ENCODE measurements around the gene LRRC7.
A peak's percentile ranks its signal among the peaks of the same experiment; 100 is the strongest.

Gene LRRC7

DNA sequence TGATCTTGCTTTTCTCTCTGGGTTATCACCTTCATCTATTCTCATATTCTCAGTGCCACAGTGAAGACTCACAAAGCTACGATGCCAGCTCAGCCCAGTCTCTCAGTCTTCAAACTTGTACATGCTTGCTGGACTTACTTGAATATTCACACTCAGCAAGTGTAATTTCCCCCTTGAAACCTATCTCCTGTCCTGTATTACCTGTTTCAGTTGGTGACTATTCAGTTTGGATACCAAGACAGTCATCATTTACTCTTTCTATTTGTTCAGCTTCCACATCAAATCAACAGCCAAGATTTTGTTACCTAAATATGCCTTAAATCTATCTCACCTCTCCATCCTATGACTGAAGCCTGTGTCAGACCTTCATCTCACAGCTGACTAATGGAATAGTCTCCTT, 209.7 kb downstream of the LRRC7 start:
- TF ChIP-seq, protein P1, sequence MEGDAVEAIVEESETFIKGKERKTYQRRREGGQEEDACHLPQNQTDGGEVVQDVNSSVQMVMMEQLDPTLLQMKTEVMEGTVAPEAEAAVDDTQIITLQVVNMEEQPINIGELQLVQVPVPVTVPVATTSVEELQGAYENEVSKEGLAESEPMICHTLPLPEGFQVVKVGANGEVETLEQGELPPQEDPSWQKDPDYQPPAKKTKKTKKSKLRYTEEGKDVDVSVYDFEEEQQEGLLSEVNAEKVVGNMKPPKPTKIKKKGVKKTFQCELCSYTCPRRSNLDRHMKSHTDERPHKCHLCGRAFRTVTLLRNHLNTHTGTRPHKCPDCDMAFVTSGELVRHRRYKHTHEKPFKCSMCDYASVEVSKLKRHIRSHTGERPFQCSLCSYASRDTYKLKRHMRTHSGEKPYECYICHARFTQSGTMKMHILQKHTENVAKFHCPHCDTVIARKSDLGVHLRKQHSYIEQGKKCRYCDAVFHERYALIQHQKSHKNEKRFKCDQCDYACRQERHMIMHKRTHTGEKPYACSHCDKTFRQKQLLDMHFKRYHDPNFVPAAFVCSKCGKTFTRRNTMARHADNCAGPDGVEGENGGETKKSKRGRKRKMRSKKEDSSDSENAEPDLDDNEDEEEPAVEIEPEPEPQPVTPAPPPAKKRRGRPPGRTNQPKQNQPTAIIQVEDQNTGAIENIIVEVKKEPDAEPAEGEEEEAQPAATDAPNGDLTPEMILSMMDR (conservative IDR thresholded peaks at IDR 0.05; ENCODE audit: low read depth, low read length): no peak
- H3K4me3 ChIP-seq (ENCODE audit: low read depth, low read length): no peak overlapping the region

DNA sequence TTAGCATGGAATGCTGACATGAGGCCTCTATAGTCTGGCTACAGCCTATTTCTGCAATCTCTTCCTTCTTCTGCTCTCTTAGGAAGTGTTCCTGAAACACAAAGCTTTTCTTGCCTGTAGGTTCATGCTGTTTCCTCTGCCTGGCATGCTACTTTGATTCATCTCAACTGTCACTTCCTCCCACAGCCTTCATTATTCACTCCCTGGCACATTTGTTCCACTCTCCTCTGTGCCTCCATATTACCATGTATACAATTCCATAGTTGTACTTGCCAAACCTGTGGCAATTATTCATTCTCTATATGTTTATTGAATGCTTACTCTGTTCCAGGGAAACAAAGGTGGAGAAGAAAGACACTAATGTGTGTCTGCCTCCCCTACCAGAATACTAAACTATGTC, 210.2 kb downstream of the LRRC7 start:
- H3K4me3 ChIP-seq (ENCODE audit: low read depth, low read length): no peak overlapping the region
- TF ChIP-seq, protein P1 (conservative IDR thresholded peaks at IDR 0.05; ENCODE audit: low read depth, low read length): no peak
- DNase-seq (ENCODE audit: low read depth): no peak

More for the DNA sequence above, 209.7 kb downstream of the LRRC7 start:
- DNase-seq (ENCODE audit: low read depth): no peak

DNA sequence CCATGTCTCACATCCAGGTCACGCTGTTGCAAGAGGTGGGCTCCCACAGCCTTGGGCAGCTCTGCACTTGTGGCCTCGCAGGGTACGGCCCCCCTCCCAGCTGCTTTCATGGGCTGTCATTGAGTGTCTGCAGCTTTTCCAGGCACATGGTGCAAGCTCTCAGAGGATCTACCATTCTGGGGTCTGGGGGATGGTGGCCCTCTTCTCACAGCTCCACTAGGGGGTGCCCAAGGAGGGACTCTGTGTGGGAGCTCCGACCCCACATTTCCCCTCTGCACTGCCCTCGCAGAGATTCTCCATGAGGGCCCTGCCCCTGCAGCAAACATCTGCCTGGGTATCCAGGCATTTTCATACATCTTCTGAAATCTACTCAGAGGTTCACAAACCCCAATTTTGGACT, 219.4 kb downstream of the LRRC7 start:
- no peak overlapping the region for H3K4me3 ChIP-seq (ENCODE audit: low read depth, low read length)
- DNase-seq (ENCODE audit: low read depth): no peak
- TF ChIP-seq, protein P1 (conservative IDR thresholded peaks at IDR 0.05; ENCODE audit: low read depth, low read length): no peak

DNA sequence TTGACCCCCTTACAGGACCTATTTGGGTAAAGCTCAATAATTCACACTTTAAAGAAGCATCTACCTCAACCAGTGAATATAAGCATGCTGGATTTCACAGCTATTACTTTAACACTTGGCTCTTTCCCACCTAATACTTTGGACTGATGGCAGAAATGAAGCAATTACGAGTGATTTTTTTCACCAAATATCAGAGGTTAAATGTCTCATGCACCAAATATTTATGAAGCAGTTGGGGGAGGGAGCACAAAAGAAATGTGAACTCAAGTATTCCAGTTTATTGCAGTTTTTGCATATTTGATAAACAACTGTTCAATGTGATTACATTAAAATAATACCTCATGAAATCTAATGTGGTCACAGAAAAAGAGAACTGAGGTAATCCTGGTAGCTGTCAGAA, 223.6 kb downstream of the LRRC7 start:
- TF ChIP-seq, protein P1 (conservative IDR thresholded peaks at IDR 0.05; ENCODE audit: low read depth, low read length): no peak
- no peak overlapping the region for H3K4me3 ChIP-seq (ENCODE audit: low read depth, low read length)
- DNase-seq (ENCODE audit: low read depth): peak; percentile 61

DNA sequence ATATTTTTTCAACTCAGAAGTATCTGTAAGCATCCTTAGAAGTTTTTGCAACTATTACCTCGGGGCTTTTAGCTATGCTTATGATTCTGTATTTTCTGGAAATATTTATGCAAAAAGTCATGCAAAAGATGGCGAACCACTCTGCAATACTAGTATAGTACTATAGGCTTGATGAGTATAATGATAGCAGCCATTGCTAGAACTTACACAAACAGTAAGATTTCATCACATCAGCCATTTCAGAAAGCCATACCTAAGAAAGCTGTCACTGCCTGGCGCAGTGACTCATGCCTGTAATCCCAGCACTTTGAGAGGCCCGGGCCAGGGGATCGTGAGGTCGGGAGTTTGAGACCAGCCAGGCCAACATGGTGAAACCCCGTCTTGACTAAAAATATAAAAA, 227.1 kb downstream of the LRRC7 start:
- TF ChIP-seq, protein P1 (conservative IDR thresholded peaks at IDR 0.05; ENCODE audit: low read depth, low read length): no peak
- H3K4me3 ChIP-seq (ENCODE audit: low read depth, low read length): no peak overlapping the region
- DNase-seq (ENCODE audit: low read depth): peak; percentile 28

DNA sequence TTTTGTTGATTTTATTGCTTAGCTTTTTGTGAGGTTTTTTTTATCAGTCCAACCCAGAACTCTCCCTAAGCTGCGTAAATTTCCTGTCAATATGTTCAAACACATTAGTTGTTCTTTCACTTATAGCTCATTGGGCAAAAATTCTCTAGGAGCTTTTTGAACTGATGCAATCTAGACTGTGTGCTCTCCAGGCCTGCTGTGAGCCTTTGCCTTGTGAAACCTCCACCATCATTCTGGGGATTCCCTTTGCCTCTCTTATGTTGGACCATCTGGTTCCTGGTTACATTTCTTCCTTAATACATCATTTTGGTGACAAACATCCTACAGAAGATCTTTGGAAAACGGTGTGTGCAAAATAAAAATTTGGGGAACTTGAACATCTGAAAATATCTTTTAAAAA, 247.2 kb downstream of the LRRC7 start:
- DNase-seq (ENCODE audit: low read depth): peak; percentile 93
- TF ChIP-seq, protein P1 (conservative IDR thresholded peaks at IDR 0.05; ENCODE audit: low read depth, low read length): no peak
- H3K4me3 ChIP-seq (ENCODE audit: low read depth, low read length): no peak overlapping the region

DNA sequence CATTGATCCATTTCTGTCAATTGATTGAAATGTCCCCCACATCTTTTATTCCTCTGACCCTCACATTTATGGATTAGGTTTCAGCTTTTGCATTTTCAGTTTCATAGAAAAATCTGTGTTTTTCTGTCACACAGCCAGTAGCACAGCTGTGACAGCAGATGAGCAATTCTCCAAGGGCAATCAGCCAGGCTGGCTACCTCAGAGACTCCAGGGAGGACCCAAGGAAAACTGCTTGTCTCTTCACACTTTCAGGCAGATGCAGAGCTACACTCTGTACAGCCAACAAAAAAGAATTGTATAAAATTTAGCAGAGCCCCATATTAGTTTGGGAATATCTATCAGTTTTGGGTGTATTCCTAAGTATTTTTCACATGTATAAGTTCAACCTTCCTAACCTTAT, 257.2 kb downstream of the LRRC7 start:
- peak; percentile 11 for DNase-seq (ENCODE audit: low read depth)

More for the DNA sequence above, 257.2 kb downstream of the LRRC7 start:
- TF ChIP-seq, protein P1 (conservative IDR thresholded peaks at IDR 0.05; ENCODE audit: low read depth, low read length): no peak
- no peak overlapping the region for H3K4me3 ChIP-seq (ENCODE audit: low read depth, low read length)

All from choroid plexus epithelial cell (primary cell).